Breast epithelium (tissue), 4 donors: ENCODE results near the gene RNPC3. TPM values are rescaled to one million over a fixed set of nuclear protein-coding genes. Genes with fewer than 3 reads are reported as not detected.
"Not testable (repeated sequence)": the region's sequence is repeated elsewhere in the genome, so short reads cannot be mapped to it uniquely, and the experiment has no call there.

Experiments
- DNase-seq, 2 donors: peaks; one replicate each; pipeline ENCODE4 v3.0.0-alpha.2; 2019; ENCODE audit warnings: low spot score in 2 of 2
- H3K27ac ChIP-seq, 2 donors: fragments of 200-600 bp; sonication (generic) in 1 of 2; one replicate each; pipeline ENCODE4 v1.5.1; 2016 to 2019; ENCODE audit warnings: mild to moderate bottlenecking in 1 of 2
- H3K27me3 ChIP-seq, 2 donors: fragments of 200-600 bp; sonication (generic) in 1 of 2; one replicate each; pipeline versions ENCODE4 v1.5.1 to v1.6.0; 2017 to 2019; ENCODE audit warnings: control low read depth in 1 of 2, mild to moderate bottlenecking in 1 of 2
- H3K36me3 ChIP-seq: fragments of 200-600 bp; one replicate; pipeline ENCODE4 v1.5.1; 2019
- H3K4me1 ChIP-seq, 2 donors: fragments of 200-600 bp; sonication (generic); one replicate each; pipeline ENCODE4 v1.5.1; 2016 to 2019; ENCODE audit warnings: control low read depth in 1 of 2
- H3K4me3 ChIP-seq, 3 donors: fragments of 200-600 bp; sonication (generic); 1 replicate in 2 of 3; 2 replicates in 1 of 3; pipeline ENCODE4 v1.5.1; 2016 to 2019; ENCODE audit warnings: mild to moderate bottlenecking in 3 of 3, moderate library complexity in 2 of 3
- H3K9me3 ChIP-seq, 2 donors: fragments of 200-600 bp; sonication (generic) in 1 of 2; one replicate each; pipeline ENCODE4 v1.5.1; 2016 to 2019; ENCODE audit warnings: control low read depth in 1 of 2
- CTCF ChIP-seq, 3 donors: fragments of 450-650 bp; IDR thresholded peaks; one replicate each; pipeline ENCODE4 v1.5.1; 2016 to 2017; ENCODE audit warnings: antibody characterized with exemption in 3 of 3, mild to moderate bottlenecking in 3 of 3, moderate library complexity in 3 of 3
- POLR2A ChIP-seq: fragments of 450-650 bp; IDR thresholded peaks from one replicate; pipeline ENCODE4 v1.6.1; 2016; ENCODE audit warnings: antibody characterized with exemption, mild to moderate bottlenecking, moderate library complexity
- POLR2AphosphoS5 ChIP-seq, 3 donors: sonication (generic); formaldehyde crosslinking; IDR thresholded peaks; one replicate each; pipeline ENCODE4 v1.6.1; 2017; ENCODE audit warnings: antibody characterized with exemption in 3 of 3
- intact Hi-C: fragments of 100-400 bp; cut with DNase I; formaldehyde crosslinking; loops from one replicate; pipeline ENCODE4 v1.15.1; 2023; ENCODE audit warnings: low total_unique reads
- total RNA-seq, 3 donors: library from RNA; depleted of rRNA; stranded (reverse); fragments of >200 nt; gene quantifications; one replicate each; pipeline ENCODE4 v1.1.0, GENCODE V29; 2016

Gene RNPC3
- total RNA-seq, 3 donors from 2014 or later: 41.0 to 67.8 (median 58.7) TPM

GRCh38 chr1:103546496-103546895 is 21.0 kb downstream of the RNPC3 start:
- peaks cover 4% of the 10 kb centered on the region for H3K36me3 ChIP-seq

GRCh38 chr1:103547840-103548239 is 22.3 kb downstream of the RNPC3 start:
- no peak overlapping the region for H3K4me3 ChIP-seq
- H3K4me1 ChIP-seq: no peaks in the 10 kb centered on the region
- TF ChIP-seq CTCF (IDR thresholded peaks at IDR 0.05) (no peak), POLR2A (no peak), POLR2AphosphoS5 (IDR thresholded peaks at IDR 0.05) (no peak)
- no peaks in the 10 kb centered on the region for H3K9me3 ChIP-seq
- H3K36me3 ChIP-seq: no peaks in the 10 kb centered on the region
- no peak for DNase-seq
- H3K27ac ChIP-seq: no peak overlapping the region
- intact Hi-C loops: no loop called here
- no peaks in the 10 kb centered on the region for H3K27me3 ChIP-seq

More at GRCh38 chr1:103546496-103546895, 21.0 kb downstream of the RNPC3 start:
- DNase-seq: no peak
- intact Hi-C loops: no loop called here
- no peak overlapping the region for H3K4me3 ChIP-seq
- no peak for TF ChIP-seq POLR2AphosphoS5 (IDR thresholded peaks at IDR 0.05)
- TF ChIP-seq POLR2A: no peak
- H3K9me3 ChIP-seq: no peaks in the 10 kb centered on the region
- no peak overlapping the region for H3K27ac ChIP-seq
- no peaks in the 10 kb centered on the region for H3K4me1 ChIP-seq
- no peaks in the 10 kb centered on the region for H3K27me3 ChIP-seq

- DNase-seq: no peak
- Histone ChIP-seq H3K27me3 (no peaks in the 10 kb centered on the region), H3K4me1 (no peaks in the 10 kb centered on the region), H3K9me3 (no peaks in the 10 kb centered on the region), H3K27ac (no peak overlapping the region), H3K4me3 (no peak overlapping the region), H3K36me3 (no peaks in the 10 kb centered on the region)
- TF ChIP-seq POLR2AphosphoS5 (IDR thresholded peaks at IDR 0.05): no peak
- TF ChIP-seq CTCF (IDR thresholded peaks at IDR 0.05): no peak
- TF ChIP-seq POLR2A: no peak
- intact Hi-C loops: no loop called here
Measured at GRCh38 chr1:103560427-103560826, 34.9 kb downstream of the RNPC3 start.

- intact Hi-C loops, H3K27me3 ChIP-seq, H3K9me3 ChIP-seq, H3K36me3 ChIP-seq, H3K4me1 ChIP-seq, H3K4me3 ChIP-seq, DNase-seq: not testable (repeated sequence)
- H3K27ac ChIP-seq: peak overlapping the region in 1 of 2 donors; percentile 61
Measured at GRCh38 chr1:103561124-103561523, 35.6 kb downstream of the RNPC3 start.

- TF ChIP-seq POLR2A (no peak), CTCF (IDR thresholded peaks at IDR 0.05) (no peak), POLR2AphosphoS5 (IDR thresholded peaks at IDR 0.05) (no peak)
- DNase-seq: no peak
- Histone ChIP-seq H3K9me3 (no peaks in the 10 kb centered on the region), H3K27me3 (no peaks in the 10 kb centered on the region), H3K36me3 (no peaks in the 10 kb centered on the region), H3K4me1 (no peaks in the 10 kb centered on the region), H3K27ac (peak overlapping the region; percentile 1 to 61), H3K4me3 (no peak overlapping the region)
- intact Hi-C loops: no loop called here
Measured at GRCh38 chr1:103561643-103562395, 36.3 kb downstream of the RNPC3 start.

GRCh38 chr1:103563056-103563455 is 37.6 kb downstream of the RNPC3 start:
- Histone ChIP-seq H3K4me3 (no peak overlapping the region), H3K9me3 (no peaks in the 10 kb centered on the region), H3K4me1 (no peaks in the 10 kb centered on the region), H3K27ac (peak overlapping the region in 1 of 2 donors; percentile 44), H3K36me3 (no peaks in the 10 kb centered on the region), H3K27me3 (no peaks in the 10 kb centered on the region)
- no peak for TF ChIP-seq CTCF (IDR thresholded peaks at IDR 0.05)
- no peak for TF ChIP-seq POLR2A
- TF ChIP-seq POLR2AphosphoS5 (IDR thresholded peaks at IDR 0.05): no peak
- intact Hi-C loops: no loop called here
- no peak for DNase-seq
